ENCODE measurements around the gene BRD9. TPM values are rescaled to one million over a fixed set of nuclear protein-coding genes. Genes with fewer than 3 reads are reported as not detected.
"Not testable (repeated sequence)": the region's sequence is repeated elsewhere in the genome, so short reads cannot be mapped to it uniquely, and the experiment has no call there.

The BRD9 gene
- total and polyA plus RNA-seq, 2 experiments from 2014 or later = 18.2 to 30.6 TPM

DNA sequence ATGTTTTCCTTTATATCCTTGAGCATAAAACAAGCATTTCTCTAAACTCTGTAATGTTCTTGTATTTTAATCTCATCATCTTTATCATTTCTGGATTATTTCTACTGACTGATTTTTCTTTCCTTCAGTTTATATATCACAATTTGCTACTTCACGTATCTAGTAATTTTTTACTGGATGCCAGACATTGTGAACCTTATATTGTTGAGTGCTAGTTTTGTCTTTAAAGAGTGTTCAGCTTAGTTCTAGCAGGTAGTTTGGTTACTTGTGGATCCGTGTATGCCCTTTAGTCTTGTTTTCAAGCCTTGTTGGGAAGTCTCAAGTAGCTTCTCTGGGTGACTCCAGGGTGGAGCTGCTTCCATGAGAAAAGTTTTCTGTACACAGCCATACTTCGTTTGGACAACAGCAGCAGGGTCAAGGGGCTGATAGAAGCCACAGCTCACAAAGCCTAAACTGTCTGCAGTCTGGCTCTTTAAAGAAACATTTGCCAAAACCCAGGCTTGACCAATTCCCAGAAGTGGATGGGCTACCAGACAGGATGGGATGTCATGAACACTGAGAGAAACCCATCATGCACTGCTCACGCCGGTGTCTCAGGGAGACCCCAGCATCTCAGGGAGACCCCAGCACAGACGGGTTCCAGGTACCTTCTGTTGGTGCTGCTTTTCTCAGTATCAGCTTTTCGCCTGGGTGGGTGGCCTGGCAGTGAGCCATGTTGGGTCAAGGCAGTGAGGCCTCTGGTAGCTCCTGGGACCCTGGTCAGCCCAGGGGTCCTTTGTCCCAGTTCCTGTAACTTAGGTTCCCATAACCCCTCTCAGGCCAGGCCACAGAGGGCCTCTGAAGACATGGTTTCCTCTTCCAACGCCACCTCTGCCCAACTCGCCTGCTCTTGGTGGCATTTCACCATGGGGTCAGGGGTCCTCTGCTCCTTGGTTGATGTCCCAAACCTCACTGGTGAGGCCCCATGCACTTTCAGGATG is 29.1 kb upstream of the BRD9 start:
- Histone ChIP-seq H3K9me2 (ENCODE audit: insufficient read depth) (no peaks in the 10 kb centered on the region), H3K9ac (no peak overlapping the region), H3K4me1 (ENCODE audit: insufficient read depth) (peaks cover 4% of the 10 kb centered on the region; the same call in 1 of the 2 replicates), H3K4me2 (ENCODE audit: unreplicated experiment) (no peak overlapping the region), H3K27ac (no peak overlapping the region), H3F3A (ENCODE audit: insufficient read depth) (no peaks in the 10 kb centered on the region), H3K79me2 (ENCODE audit: insufficient read depth) (no peaks in the 10 kb centered on the region), H3K36me3 (ENCODE audit: low read depth) (no peaks in the 10 kb centered on the region), H4K20me1 (ENCODE audit: insufficient read depth) (no peaks in the 10 kb centered on the region), H3K4me3 (no peak overlapping the region), H3K27me3 (replicated peaks; ENCODE audit: insufficient read depth) (no peaks in the 10 kb centered on the region; the same call in none of the 2 replicates), H3K9me3 (ENCODE audit: low read depth) (no peaks in the 10 kb centered on the region), H2AFZ (no peak overlapping the region)
- no peak for DNase-seq
- TF ChIP-seq EZH2phosphoT487 (IDR thresholded peaks at IDR 0.05; ENCODE audit: insufficient read depth, low read depth) (no peak), EZH2 (IDR thresholded peaks at IDR 0.05; ENCODE audit: insufficient read depth, poor library complexity, severe bottlenecking) (no peak)
- in situ Hi-C loops (cut with MboI) = no loop called here
- WGBS, 2 experiments (ENCODE audit: low coverage in 1 of 2, low lambda C conversion rate in 2 of 2, missing lambda C conversion rate in 2 of 2) = 94% methylated on average over 9 of the region's 9 CpGs

DNA sequence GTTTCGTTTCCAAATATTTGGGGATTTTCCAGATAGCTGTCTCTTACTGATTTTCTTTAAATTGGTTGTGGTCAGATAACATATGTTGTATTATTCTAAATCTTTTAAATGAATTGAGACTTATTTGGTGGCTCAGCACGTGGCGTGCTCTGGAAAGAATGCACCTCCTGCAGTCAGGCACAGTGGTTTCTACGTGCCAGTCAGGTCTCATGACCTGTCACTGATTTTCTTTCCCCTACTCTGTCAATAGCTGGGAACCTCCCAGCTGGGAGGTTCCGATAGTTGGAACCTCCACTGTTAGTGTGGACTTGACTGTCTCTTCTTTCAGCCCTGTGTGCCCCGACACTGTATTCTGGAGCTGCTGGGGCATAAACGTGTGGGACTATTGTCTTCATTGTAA is 27.7 kb upstream of the BRD9 start:
- Histone ChIP-seq H3K27me3 (replicated peaks; ENCODE audit: insufficient read depth) (no peaks in the 10 kb centered on the region), H3K27ac (no peak overlapping the region), H4K20me1 (ENCODE audit: insufficient read depth) (no peaks in the 10 kb centered on the region), H3K9me3 (ENCODE audit: low read depth) (no peaks in the 10 kb centered on the region), H3K4me3 (no peak overlapping the region), H3K4me2 (ENCODE audit: unreplicated experiment) (no peak overlapping the region), H3K9me2 (ENCODE audit: insufficient read depth) (no peaks in the 10 kb centered on the region), H2AFZ (no peak overlapping the region), H3K36me3 (ENCODE audit: low read depth) (no peaks in the 10 kb centered on the region), H3K79me2 (ENCODE audit: insufficient read depth) (no peaks in the 10 kb centered on the region), H3K9ac (no peak overlapping the region), H3K4me1 (ENCODE audit: insufficient read depth) (no peaks in the 10 kb centered on the region), H3F3A (ENCODE audit: insufficient read depth) (no peaks in the 10 kb centered on the region)
- TF ChIP-seq EZH2phosphoT487 (IDR thresholded peaks at IDR 0.05; ENCODE audit: insufficient read depth, low read depth) (no peak), EZH2 (IDR thresholded peaks at IDR 0.05; ENCODE audit: insufficient read depth, poor library complexity, severe bottlenecking) (no peak)
- WGBS, 2 experiments (ENCODE audit: low coverage in 1 of 2, low lambda C conversion rate in 2 of 2, missing lambda C conversion rate in 2 of 2) = 86 to 87% methylated on average over 7 of the region's 7 CpGs
- DNase-seq = no peak
- in situ Hi-C loops (cut with MboI) = no loop called here

GRCh38 chr5:919356-920000 is 26.9 kb upstream of the BRD9 start:
- Histone ChIP-seq H3K9me2 (ENCODE audit: insufficient read depth) (no peaks in the 10 kb centered on the region), H4K20me1 (ENCODE audit: insufficient read depth) (no peaks in the 10 kb centered on the region), H3K9me3 (ENCODE audit: low read depth) (no peaks in the 10 kb centered on the region), H3K27ac (no peak overlapping the region), H3K9ac (no peak overlapping the region), H3F3A (ENCODE audit: insufficient read depth) (no peaks in the 10 kb centered on the region), H3K4me3 (no peak overlapping the region), H3K36me3 (ENCODE audit: low read depth) (no peaks in the 10 kb centered on the region), H3K79me2 (ENCODE audit: insufficient read depth) (no peaks in the 10 kb centered on the region), H2AFZ (no peak overlapping the region), H3K27me3 (replicated peaks; ENCODE audit: insufficient read depth) (no peaks in the 10 kb centered on the region), H3K4me2 (ENCODE audit: unreplicated experiment) (no peak overlapping the region), H3K4me1 (ENCODE audit: insufficient read depth) (no peaks in the 10 kb centered on the region)
- no peak for TF ChIP-seq EZH2phosphoT487 (IDR thresholded peaks at IDR 0.05; ENCODE audit: insufficient read depth, low read depth)
- in situ Hi-C loops (cut with MboI) = no loop called here
- DNase-seq = no peak
- 89 to 92% methylated on average over 9 of the region's 9 CpGs for WGBS, 2 experiments (ENCODE audit: low coverage in 1 of 2, low lambda C conversion rate in 2 of 2, missing lambda C conversion rate in 2 of 2)

DNA sequence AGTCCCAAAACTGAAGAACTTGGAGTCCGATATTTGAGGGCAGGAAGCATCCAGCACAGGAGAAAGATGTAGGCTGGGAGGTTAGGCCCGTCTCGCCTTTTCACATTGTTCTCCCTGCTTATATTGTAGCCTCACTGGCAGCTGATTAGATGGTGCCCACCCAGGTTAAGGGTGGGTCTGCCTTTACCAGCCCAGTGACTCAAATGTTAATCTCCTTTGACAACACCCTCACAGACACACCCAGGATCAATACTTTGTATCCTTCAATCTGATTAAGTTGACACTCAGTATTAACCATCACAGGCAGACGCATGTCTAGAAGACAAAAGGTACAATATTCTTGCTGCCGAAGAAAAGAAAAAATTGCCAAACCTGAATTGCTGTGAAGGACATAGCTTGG is 26.1 kb upstream of the BRD9 start:
- H3K9me3 ChIP-seq (ENCODE audit: low read depth); H3K9me2 ChIP-seq (ENCODE audit: insufficient read depth); H3K9ac ChIP-seq; H2AFZ ChIP-seq; H3K4me2 ChIP-seq (ENCODE audit: unreplicated experiment); H3K4me3 ChIP-seq; H3K27me3 ChIP-seq (replicated peaks; ENCODE audit: insufficient read depth); H3K27ac ChIP-seq; H3K36me3 ChIP-seq (ENCODE audit: low read depth); H3F3A ChIP-seq (ENCODE audit: insufficient read depth); H4K20me1 ChIP-seq (ENCODE audit: insufficient read depth); DNase-seq; H3K79me2 ChIP-seq (ENCODE audit: insufficient read depth); in situ Hi-C loops (cut with MboI); H3K4me1 ChIP-seq (ENCODE audit: insufficient read depth): not testable (repeated sequence)
- 97 to 99% methylated on average over 5 of the region's 5 CpGs for WGBS, 2 experiments (ENCODE audit: low coverage in 1 of 2, low lambda C conversion rate in 2 of 2, missing lambda C conversion rate in 2 of 2)
